HG03571 (cell line): ENCODE measurements around the gene IL1RAPL2.
"Not testable (repeated sequence)": the region's sequence is repeated elsewhere in the genome, so short reads cannot be mapped to it uniquely, and the experiment has no call there.

Source experiments
- ATAC-seq: cut with Tn5 transposase; IDR thresholded peaks from one replicate; pipeline ENCODE4 v1.9.1; 2021; ENCODE audit not compliant: unreplicated experiment

The IL1RAPL2 gene

GRCh38 chrX:105758754-105759153 is 1192.8 kb downstream of the IL1RAPL2 start:
- ATAC-seq = no peak

- no peak for ATAC-seq
These were observed 1193.6 kb downstream of the IL1RAPL2 start for GRCh38 chrX:105759598-105759997.

- ATAC-seq = no peak
These were observed 1199.7 kb downstream of the IL1RAPL2 start for GRCh38 chrX:105765691-105766090.

- ATAC-seq = no peak
These were observed 1207.8 kb downstream of the IL1RAPL2 start for GRCh38 chrX:105773801-105774200.

GRCh38 chrX:105775679-105776078 is 1209.7 kb downstream of the IL1RAPL2 start:
- ATAC-seq = no peak

- no peak for ATAC-seq
These were observed 1215.8 kb downstream of the IL1RAPL2 start for GRCh38 chrX:105781804-105782203.

- ATAC-seq = not testable (repeated sequence)
These were observed 1230.9 kb downstream of the IL1RAPL2 start for GRCh38 chrX:105796877-105797276.

GRCh38 chrX:105803891-105804290 is 1237.9 kb downstream of the IL1RAPL2 start:
- ATAC-seq = no peak

GRCh38 chrX:105805655-105806054 is 1239.7 kb downstream of the IL1RAPL2 start:
- not testable (repeated sequence) for ATAC-seq

GRCh38 chrX:105816517-105816916 is 1250.5 kb downstream of the IL1RAPL2 start:
- no peak for ATAC-seq
